Activated CD8-positive, alpha-beta memory T cell treated with anti-CD3 and anti-CD28 coated beads for 36 hours (primary cell): ENCODE data around the gene UBAC2. TPM values are rescaled to one million over a fixed set of nuclear protein-coding genes. Genes with fewer than 3 reads are reported as not detected.

ENCODE experiments used
- CTCF ChIA-PET: fragments of 350-600 bp; sonication (Branson Sonifier 250); formaldehyde crosslinking; loops from one replicate; lab custom pipeline; 2021; ENCODE audit warnings: antibody characterized with exemption; lab: Charles Lee
- POLR2A ChIA-PET: fragments of 350-600 bp; sonication (Branson Sonifier 250); formaldehyde crosslinking; loops from one replicate; lab custom pipeline; 2021; ENCODE audit warnings: antibody characterized with exemption; lab: Charles Lee
- total RNA-seq, 2 experiments: library from RNA; stranded (reverse); gene quantifications; one replicate each; pipeline ENCODE4 v1.2.3, GENCODE V29; 2021

Gene UBAC2
- total RNA-seq, 2 experiments from 2014 or later, result 61.6 to 62.4 TPM

- POLR2A ChIA-PET, result interaction anchor here (0.6 kb wide), 1 partner anchor 62 kb away, joined by 3 read pairs; no protein-coding TSS in a partner anchor
- CTCF ChIA-PET, result interaction anchor here (0.6 to 2.2 kb wide), 3 partner anchors 43 to 147 kb away, joined by 3 to 9 read pairs (median 3); no protein-coding TSS in a partner anchor
These were observed 88.6 kb downstream of the UBAC2 start for GRCh38 chr13:99289271-99289670.

GRCh38 chr13:99289674-99290337 lies 89.2 kb downstream of the UBAC2 start:
- CTCF ChIA-PET, result interaction anchor here (0.6 to 2.2 kb wide), 3 partner anchors 44 to 147 kb away, joined by 3 to 9 read pairs (median 3); no protein-coding TSS in a partner anchor
- POLR2A ChIA-PET, result no interaction called here

GRCh38 chr13:99290894-99291293 lies 90.2 kb downstream of the UBAC2 start:
- POLR2A ChIA-PET, result no interaction called here
- CTCF ChIA-PET, result interaction anchor here (1.4 kb wide), 1 partner anchor 13 kb away, joined by 3 read pairs; no protein-coding TSS in a partner anchor

- ChIA-PET CTCF (interaction anchor here (0.6 to 1.1 kb wide), 2 partner anchors 32 to 143 kb away, joined by 3 read pairs; no protein-coding TSS in a partner anchor), POLR2A (no interaction called here)
These were observed 92.5 kb downstream of the UBAC2 start for GRCh38 chr13:99293178-99293577.

- POLR2A ChIA-PET, result interaction anchor here (0.6 kb wide), 1 partner anchor 137 kb away, joined by 8 read pairs; no protein-coding TSS in a partner anchor
- CTCF ChIA-PET, result no interaction called here
These were observed 93.5 kb downstream of the UBAC2 start for GRCh38 chr13:99294198-99294597.

GRCh38 chr13:99294958-99295357 lies 94.3 kb downstream of the UBAC2 start:
- ChIA-PET POLR2A (no interaction called here), CTCF (interaction anchor here (0.6 to 0.9 kb wide), 3 partner anchors 17 to 124 kb away, joined by 3 read pairs; no protein-coding TSS in a partner anchor)

GRCh38 chr13:99295488-99296252 lies 95.0 kb downstream of the UBAC2 start:
- POLR2A ChIA-PET, result interaction anchor here (1.3 kb wide), 1 partner anchor 11 kb away, joined by 3 read pairs; no protein-coding TSS in a partner anchor

GRCh38 chr13:99296398-99296797 lies 95.7 kb downstream of the UBAC2 start:
- POLR2A ChIA-PET, result interaction anchor here (0.9 to 1.3 kb wide), 2 partner anchors 10 to 84 kb away, joined by 3 read pairs; no protein-coding TSS in a partner anchor
- CTCF ChIA-PET, result interaction anchor here (1.6 kb wide), 1 partner anchor 27 kb away, joined by 9 read pairs; no protein-coding TSS in a partner anchor

More at GRCh38 chr13:99295488-99296252, 95.0 kb downstream of the UBAC2 start:
- CTCF ChIA-PET, result interaction anchor here (0.7 to 1.6 kb wide), 3 partner anchors 17 to 124 kb away, joined by 3 to 9 read pairs (median 3); no protein-coding TSS in a partner anchor

GRCh38 chr13:99297331-99297730 lies 96.7 kb downstream of the UBAC2 start:
- CTCF ChIA-PET, result interaction anchor here (1.2 to 1.6 kb wide), 4 partner anchors 28 to 139 kb away, joined by 3 to 9 read pairs (median 4); no protein-coding TSS in a partner anchor
- POLR2A ChIA-PET, result interaction anchor here (0.9 to 1.3 kb wide), 2 partner anchors 9 to 84 kb away, joined by 3 read pairs; no protein-coding TSS in a partner anchor

- ChIA-PET CTCF (interaction anchor here (0.5 to 1.6 kb wide), 4 partner anchors 55 to 138 kb away, joined by 3 to 4 read pairs (median 4); no protein-coding TSS in a partner anchor), POLR2A (no interaction called here)
These were observed 97.4 kb downstream of the UBAC2 start for GRCh38 chr13:99298056-99298455.

GRCh38 chr13:99299256-99299919 lies 98.7 kb downstream of the UBAC2 start:
- POLR2A ChIA-PET, result interaction anchor here (0.7 kb wide), 1 partner anchor 8 kb away, joined by 4 read pairs; the partner anchor contains the start of gene GPR183

GRCh38 chr13:99299920-99300341 lies 99.3 kb downstream of the UBAC2 start:
- POLR2A ChIA-PET, result interaction anchor here (0.7 kb wide), 1 partner anchor 8 kb away, joined by 4 read pairs; the partner anchor contains the start of gene GPR183
- CTCF ChIA-PET, result interaction anchor here (0.6 kb wide), 1 partner anchor 137 kb away, joined by 3 read pairs; no protein-coding TSS in a partner anchor

More at GRCh38 chr13:99299256-99299919, 98.7 kb downstream of the UBAC2 start:
- CTCF ChIA-PET, result no interaction called here

GRCh38 chr13:99301056-99301838 lies 100.6 kb downstream of the UBAC2 start:
- CTCF ChIA-PET, result no interaction called here
- POLR2A ChIA-PET, result interaction anchor here (0.9 kb wide), 1 partner anchor 15 kb away, joined by 3 read pairs; no protein-coding TSS in a partner anchor

GRCh38 chr13:99301913-99302636 lies 101.4 kb downstream of the UBAC2 start:
- ChIA-PET CTCF (interaction anchor here (0.9 to 2.2 kb wide), 5 partner anchors 9 to 133 kb away, joined by 3 to 6 read pairs (median 3); no protein-coding TSS in a partner anchor), POLR2A (interaction anchor here (0.8 to 1.2 kb wide), 4 partner anchors 16 to 134 kb away, joined by 3 to 4 read pairs (median 3); no protein-coding TSS in a partner anchor)

- ChIA-PET POLR2A (interaction anchor here (0.6 to 1.2 kb wide), 6 partner anchors 12 to 151 kb away, joined by 3 to 4 read pairs (median 4); no protein-coding TSS in a partner anchor), CTCF (interaction anchor here (0.9 to 2.2 kb wide), 6 partner anchors 8 to 134 kb away, joined by 3 to 6 read pairs (median 4); no protein-coding TSS in a partner anchor)
These were observed 102.2 kb downstream of the UBAC2 start for GRCh38 chr13:99302637-99303505.
